ENCODE measurements around the gene UTP3.
"Not testable (repeated sequence)": the region's sequence is repeated elsewhere in the genome, so short reads cannot be mapped to it uniquely, and the experiment has no call there.

The UTP3 gene

GRCh38 chr4:70734168-70734954 lies 46.0 kb downstream of the UTP3 start:
- H3K27ac ChIP-seq: peak overlapping the region; percentile 58 to 73
- no peak for TF ChIP-seq CTCF (IDR thresholded peaks at IDR 0.05)
- H3K4me3 ChIP-seq: peak overlapping the region; percentile 66
- DNase-seq (ENCODE audit: low spot score): no peak

GRCh38 chr4:70734971-70735370 lies 46.6 kb downstream of the UTP3 start:
- TF ChIP-seq CTCF (IDR thresholded peaks at IDR 0.05): no peak
- Histone ChIP-seq H3K27ac (peak overlapping the region; percentile 58 to 73), H3K4me3 (peak overlapping the region; percentile 66)
- no peak for DNase-seq (ENCODE audit: low spot score)

GRCh38 chr4:70735915-70736314 lies 47.6 kb downstream of the UTP3 start:
- not testable (repeated sequence) for DNase-seq (ENCODE audit: low spot score); H3K4me3 ChIP-seq
- peak overlapping the region in 1 of 2 donors; percentile 35 for H3K27ac ChIP-seq

- no peak for TF ChIP-seq CTCF (IDR thresholded peaks at IDR 0.05)
- Histone ChIP-seq H3K27ac (no peak overlapping the region), H3K4me3 (no peak overlapping the region)
- no peak for DNase-seq (ENCODE audit: low spot score)
Measured at GRCh38 chr4:70737006-70737405, 48.7 kb downstream of the UTP3 start.

- TF ChIP-seq CTCF (IDR thresholded peaks at IDR 0.05): no peak
- H3K4me3 ChIP-seq: no peak overlapping the region
- no peak overlapping the region for H3K27ac ChIP-seq
- no peak for DNase-seq (ENCODE audit: low spot score)
Measured at GRCh38 chr4:70737409-70737808, 49.1 kb downstream of the UTP3 start.

GRCh38 chr4:70739496-70740337 lies 51.4 kb downstream of the UTP3 start:
- no peak for DNase-seq (ENCODE audit: low spot score)
- no peak overlapping the region for H3K27ac ChIP-seq
- no peak for TF ChIP-seq CTCF (IDR thresholded peaks at IDR 0.05)
- H3K4me3 ChIP-seq: no peak overlapping the region

All from coronary artery (tissue), 2 donors.